ENCODE data around the gene NAV3. TPM values are rescaled to one million over a fixed set of nuclear protein-coding genes. Genes with fewer than 3 reads are reported as not detected.

Gene NAV3
- total and polyA plus RNA-seq, 2 donors, result 1.4 to 5.4 TPM

DNA sequence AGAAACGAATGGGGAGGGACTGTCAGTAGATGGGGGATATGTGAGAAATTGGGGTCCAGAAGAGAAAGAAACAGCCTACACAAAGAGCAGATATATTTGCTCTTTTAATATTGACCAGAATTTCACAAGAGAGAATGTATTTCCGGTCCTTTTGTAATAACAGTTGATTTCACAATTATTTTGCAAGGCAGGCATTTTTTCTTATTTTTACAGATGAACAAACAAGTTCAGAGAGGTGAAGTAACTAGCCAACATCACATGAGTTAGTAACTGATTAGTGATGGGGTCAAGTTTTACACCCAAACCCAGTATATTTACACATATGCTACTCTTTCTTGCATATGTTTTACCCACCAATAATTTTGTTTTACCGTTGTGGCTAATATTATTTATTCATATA lies 188.2 kb downstream of the NAV3 start:
- 87% methylated on average over 3 of the region's 3 CpGs for WGBS

DNA sequence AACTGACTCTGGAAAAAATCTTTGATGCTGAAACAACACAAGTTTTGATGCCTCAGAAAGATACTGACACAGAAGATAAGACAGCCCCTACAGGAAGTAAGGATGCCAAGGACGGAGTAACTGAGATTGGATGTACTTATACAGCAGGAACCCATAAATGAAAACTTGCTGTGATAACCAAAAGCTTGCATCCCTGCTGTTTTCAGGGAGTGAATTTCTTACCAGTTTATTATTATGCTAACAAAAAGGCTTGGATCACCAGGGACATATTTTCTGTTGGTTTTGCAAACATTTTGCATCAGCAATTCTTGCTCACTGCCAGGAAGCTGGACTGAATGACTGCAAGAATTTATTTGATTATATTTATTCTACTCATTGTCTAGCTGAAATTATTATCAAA lies 197.7 kb downstream of the NAV3 start:
- H3K4me3 ChIP-seq (ENCODE audit: low read length in 2 of 2), result no peak overlapping the region
- no peaks in the 10 kb centered on the region for H3K27me3 ChIP-seq (ENCODE audit: control insufficient read depth in 2 of 2, insufficient read depth in 1 of 2, low read length in 1 of 2)
- no peaks in the 10 kb centered on the region for H3K9me3 ChIP-seq (ENCODE audit: control insufficient read depth in 2 of 2, insufficient read depth in 1 of 2, low read length in 1 of 2)
- H3K36me3 ChIP-seq (ENCODE audit: control insufficient read depth in 2 of 2, insufficient read depth in 2 of 2, low read length in 1 of 2), result no peaks in the 10 kb centered on the region
- no peaks in the 10 kb centered on the region for H3K4me1 ChIP-seq (ENCODE audit: control insufficient read depth in 2 of 2, insufficient read depth in 2 of 2, low read length in 2 of 2)
- no peak overlapping the region for H3K27ac ChIP-seq (ENCODE audit: low read depth in 1 of 2, low read length in 1 of 2)
- 88% methylated on average over 1 of the region's 1 CpG for WGBS
- DNase-seq (ENCODE audit: low read depth in 6 of 9, low spot score in 9 of 9), result no peak

More for the DNA sequence above, 188.2 kb downstream of the NAV3 start:
- DNase-seq (ENCODE audit: low read depth in 6 of 9, low spot score in 9 of 9), result no peak
- Histone ChIP-seq H3K4me3 (ENCODE audit: low read length in 2 of 2) (no peak overlapping the region), H3K9me3 (ENCODE audit: control insufficient read depth in 2 of 2, insufficient read depth in 1 of 2, low read length in 1 of 2) (no peaks in the 10 kb centered on the region), H3K27me3 (ENCODE audit: control insufficient read depth in 2 of 2, insufficient read depth in 1 of 2, low read length in 1 of 2) (no peaks in the 10 kb centered on the region), H3K36me3 (ENCODE audit: control insufficient read depth in 2 of 2, insufficient read depth in 2 of 2, low read length in 1 of 2) (no peaks in the 10 kb centered on the region), H3K4me1 (ENCODE audit: control insufficient read depth in 2 of 2, insufficient read depth in 2 of 2, low read length in 2 of 2) (no peaks in the 10 kb centered on the region), H3K27ac (ENCODE audit: low read depth in 1 of 2, low read length in 1 of 2) (no peak overlapping the region)

- WGBS, result 70% methylated on average over 4 of the region's 4 CpGs
- no peaks in the 10 kb centered on the region for H3K27me3 ChIP-seq (ENCODE audit: control insufficient read depth in 2 of 2, insufficient read depth in 1 of 2, low read length in 1 of 2)
- H3K4me3 ChIP-seq (ENCODE audit: low read length in 2 of 2), result no peak overlapping the region
- no peak overlapping the region for H3K27ac ChIP-seq (ENCODE audit: low read depth in 1 of 2, low read length in 1 of 2)
- H3K36me3 ChIP-seq (ENCODE audit: control insufficient read depth in 2 of 2, insufficient read depth in 2 of 2, low read length in 1 of 2), result no peaks in the 10 kb centered on the region
- H3K4me1 ChIP-seq (ENCODE audit: control insufficient read depth in 2 of 2, insufficient read depth in 2 of 2, low read length in 2 of 2), result no peaks in the 10 kb centered on the region
- H3K9me3 ChIP-seq (ENCODE audit: control insufficient read depth in 2 of 2, insufficient read depth in 1 of 2, low read length in 1 of 2), result no peaks in the 10 kb centered on the region
- DNase-seq (ENCODE audit: low read depth in 6 of 9, low spot score in 9 of 9), result no peak
Measured at GRCh38 chr12:78034025-78034424, 203.3 kb downstream of the NAV3 start.

- Histone ChIP-seq H3K4me3 (ENCODE audit: low read length in 2 of 2) (no peak overlapping the region), H3K27ac (ENCODE audit: low read depth in 1 of 2, low read length in 1 of 2) (no peak overlapping the region), H3K9me3 (ENCODE audit: control insufficient read depth in 2 of 2, insufficient read depth in 1 of 2, low read length in 1 of 2) (no peaks in the 10 kb centered on the region), H3K4me1 (ENCODE audit: control insufficient read depth in 2 of 2, insufficient read depth in 2 of 2, low read length in 2 of 2) (no peaks in the 10 kb centered on the region), H3K36me3 (ENCODE audit: control insufficient read depth in 2 of 2, insufficient read depth in 2 of 2, low read length in 1 of 2) (no peaks in the 10 kb centered on the region), H3K27me3 (ENCODE audit: control insufficient read depth in 2 of 2, insufficient read depth in 1 of 2, low read length in 1 of 2) (no peaks in the 10 kb centered on the region)
- WGBS, result 83% methylated on average over 14 of the region's 14 CpGs
- no peak for DNase-seq (ENCODE audit: low read depth in 6 of 9, low spot score in 9 of 9)
Measured at GRCh38 chr12:78035901-78036606, 205.4 kb downstream of the NAV3 start.

- Histone ChIP-seq H3K27ac (ENCODE audit: low read depth in 1 of 2, low read length in 1 of 2) (no peak overlapping the region), H3K27me3 (ENCODE audit: control insufficient read depth in 2 of 2, insufficient read depth in 1 of 2, low read length in 1 of 2) (no peaks in the 10 kb centered on the region), H3K4me3 (ENCODE audit: low read length in 2 of 2) (no peak overlapping the region), H3K9me3 (ENCODE audit: control insufficient read depth in 2 of 2, insufficient read depth in 1 of 2, low read length in 1 of 2) (no peaks in the 10 kb centered on the region), H3K36me3 (ENCODE audit: control insufficient read depth in 2 of 2, insufficient read depth in 2 of 2, low read length in 1 of 2) (no peaks in the 10 kb centered on the region), H3K4me1 (ENCODE audit: control insufficient read depth in 2 of 2, insufficient read depth in 2 of 2, low read length in 2 of 2) (no peaks in the 10 kb centered on the region)
- 96% methylated on average over 8 of the region's 8 CpGs for WGBS
- no peak for DNase-seq (ENCODE audit: low read depth in 6 of 9, low spot score in 9 of 9)
Measured at GRCh38 chr12:78036874-78037273, 206.2 kb downstream of the NAV3 start.

DNA sequence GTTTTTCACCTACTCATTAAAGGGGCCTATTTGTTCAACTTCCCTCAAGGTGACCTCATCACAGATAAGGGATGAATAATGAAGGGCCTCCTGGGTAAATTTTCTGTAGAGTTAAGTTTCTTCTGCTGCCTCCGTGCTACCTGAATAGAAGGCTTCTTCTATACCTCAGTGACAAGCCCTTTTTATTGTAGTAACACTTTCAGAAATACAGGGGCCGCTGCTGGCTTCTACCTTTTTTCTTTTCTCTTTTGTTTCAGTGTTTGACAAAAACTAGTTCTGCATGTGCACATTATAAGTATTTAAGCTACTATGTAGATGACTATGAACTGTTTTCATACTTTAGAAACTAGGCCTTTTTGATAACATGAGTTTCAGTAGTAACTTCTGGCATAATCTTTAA lies 207.0 kb downstream of the NAV3 start:
- H3K27ac ChIP-seq (ENCODE audit: low read depth in 1 of 2, low read length in 1 of 2), result no peak overlapping the region
- H3K36me3 ChIP-seq (ENCODE audit: control insufficient read depth in 2 of 2, insufficient read depth in 2 of 2, low read length in 1 of 2), result no peaks in the 10 kb centered on the region
- no peak for DNase-seq (ENCODE audit: low read depth in 6 of 9, low spot score in 9 of 9)
- H3K9me3 ChIP-seq (ENCODE audit: control insufficient read depth in 2 of 2, insufficient read depth in 1 of 2, low read length in 1 of 2), result no peaks in the 10 kb centered on the region
- 78% methylated on average over 2 of the region's 2 CpGs for WGBS
- H3K4me1 ChIP-seq (ENCODE audit: control insufficient read depth in 2 of 2, insufficient read depth in 2 of 2, low read length in 2 of 2), result no peaks in the 10 kb centered on the region
- no peak overlapping the region for H3K4me3 ChIP-seq (ENCODE audit: low read length in 2 of 2)
- no peaks in the 10 kb centered on the region for H3K27me3 ChIP-seq (ENCODE audit: control insufficient read depth in 2 of 2, insufficient read depth in 1 of 2, low read length in 1 of 2)

DNA sequence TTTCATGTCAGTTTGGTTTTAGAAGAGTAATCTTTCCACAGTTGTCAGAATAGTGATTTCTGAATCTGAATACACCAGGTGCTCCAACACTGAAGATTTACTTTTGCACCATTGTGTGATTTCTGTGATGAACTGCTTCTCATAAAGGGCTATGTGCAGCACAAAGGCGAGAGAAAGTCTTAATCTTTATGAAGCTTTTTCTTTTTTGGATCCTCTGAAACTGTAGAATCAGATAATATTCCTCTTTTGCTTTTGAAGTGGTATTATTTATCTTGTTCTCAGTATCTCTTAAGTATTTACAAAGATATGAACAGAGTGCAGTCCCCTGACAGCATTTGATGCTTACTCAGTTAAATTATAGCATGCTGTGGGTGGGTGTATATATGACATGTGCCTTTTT lies 207.8 kb downstream of the NAV3 start:
- WGBS, result 41% methylated on average over 1 of the region's 1 CpG
- Histone ChIP-seq H3K27me3 (ENCODE audit: control insufficient read depth in 2 of 2, insufficient read depth in 1 of 2, low read length in 1 of 2) (no peaks in the 10 kb centered on the region), H3K9me3 (ENCODE audit: control insufficient read depth in 2 of 2, insufficient read depth in 1 of 2, low read length in 1 of 2) (no peaks in the 10 kb centered on the region), H3K4me3 (ENCODE audit: low read length in 2 of 2) (no peak overlapping the region), H3K36me3 (ENCODE audit: control insufficient read depth in 2 of 2, insufficient read depth in 2 of 2, low read length in 1 of 2) (no peaks in the 10 kb centered on the region), H3K4me1 (ENCODE audit: control insufficient read depth in 2 of 2, insufficient read depth in 2 of 2, low read length in 2 of 2) (no peaks in the 10 kb centered on the region), H3K27ac (ENCODE audit: low read depth in 1 of 2, low read length in 1 of 2) (no peak overlapping the region)
- no peak for DNase-seq (ENCODE audit: low read depth in 6 of 9, low spot score in 9 of 9)

DNA sequence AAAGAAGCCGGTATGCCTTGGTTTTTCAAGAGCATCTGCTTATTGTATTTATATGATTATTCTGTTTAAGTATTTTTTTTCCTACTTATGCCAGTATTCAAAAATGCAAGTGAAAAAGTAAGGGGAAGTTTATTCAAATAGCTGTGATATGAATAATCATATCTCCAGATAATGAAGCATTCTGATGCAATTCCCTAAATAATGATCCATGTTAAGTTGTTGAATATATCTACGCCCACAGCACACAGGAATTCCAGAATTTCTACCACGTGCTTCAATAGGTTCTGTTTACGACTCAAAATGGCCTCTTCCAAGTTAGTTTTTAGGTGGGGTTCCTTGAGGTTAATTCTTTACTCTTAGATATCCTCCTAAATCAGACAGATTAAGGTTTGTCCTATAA lies 208.3 kb downstream of the NAV3 start:
- no peaks in the 10 kb centered on the region for H3K9me3 ChIP-seq (ENCODE audit: control insufficient read depth in 2 of 2, insufficient read depth in 1 of 2, low read length in 1 of 2)
- DNase-seq (ENCODE audit: low read depth in 6 of 9, low spot score in 9 of 9), result no peak
- no peaks in the 10 kb centered on the region for H3K36me3 ChIP-seq (ENCODE audit: control insufficient read depth in 2 of 2, insufficient read depth in 2 of 2, low read length in 1 of 2)
- no peaks in the 10 kb centered on the region for H3K4me1 ChIP-seq (ENCODE audit: control insufficient read depth in 2 of 2, insufficient read depth in 2 of 2, low read length in 2 of 2)
- no peaks in the 10 kb centered on the region for H3K27me3 ChIP-seq (ENCODE audit: control insufficient read depth in 2 of 2, insufficient read depth in 1 of 2, low read length in 1 of 2)
- H3K27ac ChIP-seq (ENCODE audit: low read depth in 1 of 2, low read length in 1 of 2), result no peak overlapping the region
- H3K4me3 ChIP-seq (ENCODE audit: low read length in 2 of 2), result no peak overlapping the region
- 87% methylated on average over 4 of the region's 4 CpGs for WGBS

DNA sequence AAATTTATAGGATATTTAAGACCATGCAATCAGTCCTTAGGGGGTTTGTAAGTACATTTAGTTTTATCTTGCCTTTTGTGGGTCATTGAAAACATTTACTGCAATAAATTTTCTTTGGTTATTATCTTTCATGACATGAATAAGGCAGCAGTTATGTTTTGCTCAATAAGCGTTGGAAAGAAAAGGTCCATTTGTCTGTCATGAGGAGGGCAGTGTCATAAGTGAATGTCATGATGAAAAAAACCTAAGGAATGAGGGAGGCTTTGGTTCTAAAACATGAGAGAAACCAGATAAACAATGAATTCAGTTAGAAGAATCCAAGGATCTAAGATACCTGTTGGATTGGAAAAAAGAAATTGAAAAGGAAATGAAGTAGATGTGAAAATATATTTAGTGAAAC lies 209.4 kb downstream of the NAV3 start:
- no peak for DNase-seq (ENCODE audit: low read depth in 6 of 9, low spot score in 9 of 9)
- no peaks in the 10 kb centered on the region for H3K9me3 ChIP-seq (ENCODE audit: control insufficient read depth in 2 of 2, insufficient read depth in 1 of 2, low read length in 1 of 2)
- WGBS, result 97% methylated on average over 1 of the region's 1 CpG
- H3K36me3 ChIP-seq (ENCODE audit: control insufficient read depth in 2 of 2, insufficient read depth in 2 of 2, low read length in 1 of 2), result no peaks in the 10 kb centered on the region
- no peak overlapping the region for H3K4me3 ChIP-seq (ENCODE audit: low read length in 2 of 2)
- H3K27me3 ChIP-seq (ENCODE audit: control insufficient read depth in 2 of 2, insufficient read depth in 1 of 2, low read length in 1 of 2), result no peaks in the 10 kb centered on the region
- H3K4me1 ChIP-seq (ENCODE audit: control insufficient read depth in 2 of 2, insufficient read depth in 2 of 2, low read length in 2 of 2), result no peaks in the 10 kb centered on the region
- H3K27ac ChIP-seq (ENCODE audit: low read depth in 1 of 2, low read length in 1 of 2), result no peak overlapping the region

All from thymus (tissue), 11 donors.